Measurements from ENCODE around the gene RESF1.

The RESF1 gene

GRCh38 chr12:31950492-31950891 is 8.7 kb upstream of the RESF1 start:
- no peak overlapping the region for H3K4me3 ChIP-seq (ENCODE audit: low read length)
- no peak for DNase-seq (ENCODE audit: low read depth)
- no peak for TF ChIP-seq CTCF (conservative IDR thresholded peaks at IDR 0.05; ENCODE audit: low read depth, low read length)

- no peak for TF ChIP-seq CTCF (conservative IDR thresholded peaks at IDR 0.05; ENCODE audit: low read depth, low read length)
- H3K4me3 ChIP-seq (ENCODE audit: low read length), result no peak overlapping the region
- DNase-seq (ENCODE audit: low read depth), result no peak
These were observed 8.2 kb upstream of the RESF1 start for GRCh38 chr12:31951008-31951407.

GRCh38 chr12:31951939-31952338 is 7.3 kb upstream of the RESF1 start:
- no peak for DNase-seq (ENCODE audit: low read depth)
- no peak for TF ChIP-seq CTCF (conservative IDR thresholded peaks at IDR 0.05; ENCODE audit: low read depth, low read length)
- H3K4me3 ChIP-seq (ENCODE audit: low read length), result no peak overlapping the region

- H3K4me3 ChIP-seq (ENCODE audit: low read length), result no peak overlapping the region
- no peak for DNase-seq (ENCODE audit: low read depth)
- no peak for TF ChIP-seq CTCF (conservative IDR thresholded peaks at IDR 0.05; ENCODE audit: low read depth, low read length)
These were observed 6.8 kb upstream of the RESF1 start for GRCh38 chr12:31952418-31952817.

GRCh38 chr12:31954925-31955858 is 4.0 kb upstream of the RESF1 start:
- no peak for TF ChIP-seq CTCF (conservative IDR thresholded peaks at IDR 0.05; ENCODE audit: low read depth, low read length)
- H3K4me3 ChIP-seq (ENCODE audit: low read length), result no peak overlapping the region
- DNase-seq (ENCODE audit: low read depth), result no peak

GRCh38 chr12:31958569-31959160 is 550 bp upstream of the RESF1 start:
- no peak for TF ChIP-seq CTCF (conservative IDR thresholded peaks at IDR 0.05; ENCODE audit: low read depth, low read length)
- H3K4me3 ChIP-seq (ENCODE audit: low read length), result peak overlapping the region; percentile 85
- no peak for DNase-seq (ENCODE audit: low read depth)
